Stimulated activated CD4-positive, alpha-beta T cell treated with anti-CD3 and anti-CD28 coated beads, Interleukin-1b, Interleukin-23, amount 100 ng/mL, for 48 hours (primary cell): Measurements from ENCODE around the gene NRP2.

Experiments used
- DNase-seq: peaks from one replicate; pipeline ENCODE4 v3.0.0-alpha.2; 2020

The NRP2 gene

GRCh38 chr2:205781244-205781931 lies 99.1 kb downstream of the NRP2 start:
- DNase-seq: no peak

GRCh38 chr2:205782941-205783340 lies 100.6 kb downstream of the NRP2 start:
- DNase-seq: no peak

DNA sequence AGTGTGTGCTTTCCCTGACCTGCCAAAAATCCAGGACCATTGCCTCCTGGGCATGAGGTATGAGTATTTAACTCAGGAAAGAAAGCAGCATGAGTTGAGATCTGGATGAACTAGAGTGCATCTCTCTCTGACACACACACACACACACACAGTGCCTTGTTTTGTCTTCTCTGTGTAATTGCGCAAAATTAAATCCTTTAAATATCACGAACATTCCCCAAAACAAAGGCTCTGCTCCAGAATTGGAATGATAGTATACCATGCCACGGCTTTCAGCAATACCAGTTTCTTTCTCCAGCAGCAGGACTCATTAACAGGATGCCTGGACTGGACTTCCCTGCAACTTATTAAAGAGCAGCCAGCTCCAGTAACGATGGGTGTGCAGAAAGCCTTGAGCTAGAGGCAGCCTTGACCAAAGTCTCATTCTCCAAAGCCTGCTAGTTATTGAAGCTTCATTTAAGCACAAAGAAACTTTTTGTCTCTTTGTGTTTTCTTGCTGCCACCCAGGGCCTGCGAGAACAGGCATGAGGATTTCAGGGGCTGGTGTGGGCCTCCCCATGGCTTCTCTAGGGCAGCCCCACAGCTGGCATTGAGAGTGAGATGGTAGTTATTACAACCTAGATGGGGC lies 101.7 kb downstream of the NRP2 start:
- DNase-seq: no peak

DNA sequence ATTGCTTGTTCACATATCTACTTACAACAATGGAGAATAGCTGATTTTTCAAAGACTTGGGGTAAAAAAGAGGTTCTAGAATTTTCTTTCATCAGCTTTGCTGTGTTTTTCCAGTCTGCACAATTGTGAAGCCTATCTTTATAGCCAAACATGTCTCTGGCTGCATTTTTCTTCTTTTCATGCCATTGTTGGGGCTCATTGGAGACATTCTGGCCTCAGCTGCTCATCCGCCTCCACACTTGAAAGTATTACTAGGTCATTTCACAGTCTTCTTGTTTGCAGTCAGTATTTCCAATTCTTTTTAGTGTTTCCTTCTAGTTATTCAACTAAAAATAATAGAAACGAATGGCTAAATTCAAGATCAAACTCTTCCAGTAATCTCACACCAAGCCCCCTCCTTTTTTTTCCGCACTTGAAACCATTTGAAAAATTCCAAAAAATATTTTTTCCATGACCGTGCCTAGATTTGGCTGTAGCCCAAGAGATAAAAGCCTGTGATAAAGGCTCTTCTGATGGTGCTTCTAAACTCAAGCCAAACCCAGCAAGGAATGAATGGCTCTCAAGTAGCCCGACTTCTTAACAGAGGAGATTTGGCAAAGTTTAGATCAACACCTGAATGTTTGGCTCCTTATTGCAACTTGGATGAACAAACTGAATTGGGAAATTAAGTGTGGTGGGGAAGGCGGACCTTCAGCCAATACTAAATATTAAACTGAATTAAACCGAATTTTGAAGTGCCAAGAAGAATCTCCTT lies 103.4 kb downstream of the NRP2 start:
- no peak for DNase-seq

DNA sequence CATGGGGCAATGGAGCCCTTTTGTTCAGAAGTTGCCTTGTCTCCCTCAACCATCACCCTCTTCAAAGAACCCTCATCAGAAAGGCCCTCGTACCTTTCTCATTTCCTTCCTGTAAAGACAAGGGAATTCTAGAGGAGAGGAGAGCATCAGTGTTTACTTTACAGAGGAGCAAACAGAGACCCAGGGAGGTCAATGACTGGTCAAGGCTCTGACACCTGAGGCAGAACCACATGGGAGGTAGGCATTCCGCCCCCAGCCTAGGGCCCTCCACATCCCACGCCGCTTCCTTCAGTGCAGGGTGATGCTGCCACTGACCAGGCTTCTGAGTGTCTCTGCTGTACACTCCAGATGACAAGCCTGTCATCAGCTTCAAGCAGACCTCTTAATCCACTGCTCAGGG lies 104.7 kb downstream of the NRP2 start:
- DNase-seq: no peak

DNA sequence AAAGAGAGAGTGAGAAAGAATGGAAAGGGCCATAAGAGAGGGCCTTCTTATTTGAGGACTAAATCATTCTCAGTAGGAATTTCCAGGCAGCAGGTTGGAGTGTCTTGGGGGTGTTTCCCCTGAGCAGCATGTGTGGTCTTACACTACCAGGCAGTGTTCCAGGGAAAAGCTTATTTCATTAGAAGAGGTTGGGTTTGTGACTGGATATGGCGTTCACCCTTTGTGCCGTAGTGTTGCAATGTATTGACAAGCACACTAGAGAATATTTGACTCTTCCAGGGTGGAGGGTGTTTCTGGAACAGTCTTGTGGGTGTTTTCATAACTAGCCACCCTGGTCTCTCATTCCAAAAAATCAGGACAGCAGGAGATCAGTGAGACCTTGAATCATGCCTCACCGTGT lies 105.5 kb downstream of the NRP2 start:
- DNase-seq: no peak

DNA sequence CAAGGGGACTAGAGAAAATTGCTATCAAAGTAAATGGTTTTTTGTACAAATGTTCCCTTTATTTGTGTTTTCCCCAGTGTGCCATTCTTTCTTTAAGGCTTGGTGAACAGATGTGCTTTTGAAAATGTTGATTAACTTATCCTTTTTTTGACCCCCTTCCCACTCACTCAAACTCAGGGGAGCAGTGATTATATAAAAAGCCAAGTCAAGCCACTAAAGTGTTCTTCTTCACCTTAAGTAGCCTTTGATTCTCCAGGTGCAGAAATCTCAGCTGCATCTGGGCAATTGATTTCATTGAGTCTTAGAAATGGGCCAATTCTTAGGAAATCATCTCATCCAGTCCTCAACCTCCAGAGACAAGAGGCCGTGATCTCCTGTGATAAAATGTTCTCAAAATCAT lies 107.6 kb downstream of the NRP2 start:
- DNase-seq: no peak

DNA sequence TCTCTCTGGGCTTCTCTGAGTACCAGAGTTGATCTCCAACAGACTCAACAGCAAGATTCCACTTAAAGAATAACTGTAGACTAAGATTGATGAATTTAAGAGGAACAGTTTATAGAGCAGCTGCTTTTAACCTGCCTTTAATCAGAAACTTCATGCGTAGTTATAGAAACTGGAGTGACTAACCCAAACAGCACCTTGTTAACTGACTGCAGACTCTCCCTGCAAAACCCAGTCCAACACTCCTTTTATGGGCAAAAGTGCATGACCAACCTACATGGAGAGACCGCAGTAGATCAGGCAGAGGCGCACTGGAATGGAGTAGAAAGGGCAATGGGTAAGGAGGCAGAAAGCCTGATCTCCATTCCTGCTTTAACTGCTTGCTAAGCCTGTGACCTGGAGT lies 110.6 kb downstream of the NRP2 start:
- DNase-seq: no peak

DNA sequence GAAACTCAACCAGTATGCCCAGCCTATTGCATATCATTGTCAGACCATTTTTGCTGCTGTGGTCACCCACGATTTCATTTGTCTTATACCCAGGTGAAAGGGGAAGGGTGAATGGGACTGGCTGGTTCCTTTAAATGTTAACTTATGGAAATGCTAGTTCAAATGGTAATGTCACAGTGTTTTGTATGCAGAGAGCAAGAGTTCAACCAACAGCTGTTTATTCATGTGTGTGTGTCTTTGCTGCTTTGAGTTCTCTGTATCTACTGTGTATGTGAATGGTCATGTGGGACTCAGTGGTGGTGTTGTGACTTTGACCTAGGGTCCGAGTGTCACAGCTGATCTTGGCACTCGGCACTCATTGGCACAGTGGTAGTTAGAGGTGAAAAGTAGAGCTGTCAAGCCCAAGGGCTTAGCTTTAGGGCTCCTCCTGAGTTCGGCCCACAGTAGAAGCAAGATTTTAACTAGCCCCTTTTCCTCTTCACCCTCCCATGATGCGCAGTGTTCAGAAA lies 114.6 kb downstream of the NRP2 start:
- no peak for DNase-seq

- DNase-seq: no peak
Observed at GRCh38 chr2:205797866-205798265, 115.6 kb downstream of the NRP2 start.

DNA sequence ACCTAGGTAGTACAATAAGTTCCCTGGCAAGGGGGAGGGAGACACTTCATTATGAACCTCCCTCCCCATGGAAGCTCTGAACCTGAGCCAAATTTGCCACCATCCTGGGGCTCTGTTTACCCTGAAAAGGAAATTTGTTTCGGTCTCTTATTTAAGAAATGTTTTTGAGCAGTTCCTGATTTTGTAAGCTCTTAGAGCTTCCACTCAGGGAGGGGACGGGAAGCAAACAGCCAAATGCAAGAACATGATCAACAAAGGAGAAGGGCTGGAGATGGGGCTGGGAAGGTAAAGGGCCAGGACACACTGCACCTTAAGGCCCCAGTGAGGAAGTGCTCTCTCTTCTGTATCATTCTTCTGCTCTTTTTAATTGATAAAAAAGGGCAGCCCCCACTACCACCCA lies 117.9 kb downstream of the NRP2 start:
- no peak for DNase-seq

DNA sequence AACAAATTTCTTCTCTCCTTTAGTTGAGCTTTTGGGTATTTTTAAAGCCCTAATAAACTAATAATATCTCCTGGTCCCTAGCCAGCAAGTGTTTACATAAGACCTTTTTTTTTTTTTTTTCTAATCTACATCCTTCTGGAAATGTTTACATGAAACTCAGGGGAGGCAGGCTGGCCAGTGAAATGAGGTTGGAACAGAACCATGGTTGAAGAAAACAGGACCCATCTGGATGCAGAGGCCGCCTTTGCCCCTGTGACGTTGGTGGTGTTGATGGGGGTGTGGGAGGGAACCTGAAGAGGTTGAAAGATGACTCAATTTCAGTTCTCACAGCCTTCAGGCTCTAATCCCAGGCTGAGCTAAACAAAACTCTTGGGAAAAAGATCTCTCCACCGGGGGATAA lies 118.5 kb downstream of the NRP2 start:
- no peak for DNase-seq

DNA sequence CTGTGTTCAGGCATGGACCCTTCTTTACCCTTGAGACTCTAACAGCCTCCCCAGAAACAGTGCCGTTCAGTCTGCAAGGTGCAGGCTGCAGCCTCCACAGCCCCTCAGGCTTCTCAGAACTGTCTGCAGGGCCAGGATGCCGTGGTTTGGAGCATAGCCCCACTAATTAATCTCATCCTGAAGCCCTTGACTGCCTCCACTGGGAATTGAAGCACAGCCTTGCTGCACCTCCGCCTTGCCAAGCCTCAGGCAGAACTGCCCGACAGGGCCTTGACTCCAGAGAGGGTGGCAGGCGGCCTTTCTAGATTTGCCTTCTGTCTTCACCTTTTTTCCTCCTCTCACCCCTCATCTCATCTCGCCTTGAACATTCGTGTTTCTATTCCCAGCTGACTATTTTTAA lies 119.8 kb downstream of the NRP2 start:
- no peak for DNase-seq

- no peak for DNase-seq
Observed at GRCh38 chr2:205802941-205803340, 120.6 kb downstream of the NRP2 start.

DNA sequence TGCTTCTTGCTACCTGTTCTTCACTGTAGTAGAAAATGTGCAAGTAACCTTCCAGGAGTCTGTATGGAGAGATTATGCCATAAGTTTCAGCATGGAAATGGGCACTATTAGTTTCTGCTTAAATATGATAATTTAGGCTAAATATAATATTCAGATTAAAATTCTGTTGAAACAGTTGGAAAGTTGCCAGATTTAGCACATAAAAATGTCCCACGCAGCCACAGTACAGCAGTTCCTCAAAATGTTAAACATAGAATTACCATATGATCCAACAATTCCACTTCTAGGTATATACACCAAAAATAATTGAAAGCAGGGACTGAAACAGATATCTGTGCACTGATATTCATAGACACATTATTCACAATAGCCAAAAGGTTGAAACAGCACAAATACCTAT lies 121.2 kb downstream of the NRP2 start:
- no peak for DNase-seq

GRCh38 chr2:205805136-205805535 lies 122.8 kb downstream of the NRP2 start:
- no peak for DNase-seq

DNA sequence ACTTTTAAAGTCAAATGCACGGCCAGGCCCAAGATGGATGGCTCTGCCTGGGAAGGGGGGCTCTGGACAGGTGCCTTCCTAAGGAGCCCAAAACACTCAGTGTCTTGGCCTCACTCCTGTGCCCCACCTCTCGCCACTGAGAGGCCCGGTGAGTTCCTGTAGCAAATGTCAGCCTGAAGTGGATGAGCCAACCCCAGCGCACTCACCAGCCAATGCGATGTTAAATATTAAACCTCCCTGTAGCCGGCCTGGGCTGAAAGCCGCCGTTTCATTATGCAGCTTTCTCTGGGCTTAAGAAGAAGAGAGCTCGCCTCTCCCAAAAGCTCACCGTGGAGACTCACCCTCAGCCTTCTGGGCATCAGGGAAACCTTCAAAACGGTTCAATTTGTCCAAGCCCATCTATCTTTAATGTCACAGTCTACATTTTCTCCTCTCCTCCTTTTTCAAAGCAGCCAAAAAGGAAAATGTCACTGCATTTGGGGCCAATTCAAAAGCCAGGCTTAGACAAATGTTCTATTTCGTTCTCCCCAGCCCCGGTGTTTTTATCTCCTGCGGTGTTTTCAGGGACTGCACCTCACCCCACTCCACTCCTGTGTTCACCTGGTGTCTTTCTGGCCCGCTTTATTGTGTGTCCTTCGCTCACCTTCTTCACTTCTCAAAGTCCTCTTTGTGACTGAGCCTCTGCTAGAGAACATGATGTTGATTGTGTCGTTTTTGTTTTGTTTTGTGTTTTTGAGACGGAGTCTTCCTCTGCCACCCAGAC lies 124.0 kb downstream of the NRP2 start:
- DNase-seq: no peak

GRCh38 chr2:205807229-205807628 lies 124.9 kb downstream of the NRP2 start:
- no peak for DNase-seq

- DNase-seq: no peak
Observed at GRCh38 chr2:205807758-205808157, 125.5 kb downstream of the NRP2 start.

DNA sequence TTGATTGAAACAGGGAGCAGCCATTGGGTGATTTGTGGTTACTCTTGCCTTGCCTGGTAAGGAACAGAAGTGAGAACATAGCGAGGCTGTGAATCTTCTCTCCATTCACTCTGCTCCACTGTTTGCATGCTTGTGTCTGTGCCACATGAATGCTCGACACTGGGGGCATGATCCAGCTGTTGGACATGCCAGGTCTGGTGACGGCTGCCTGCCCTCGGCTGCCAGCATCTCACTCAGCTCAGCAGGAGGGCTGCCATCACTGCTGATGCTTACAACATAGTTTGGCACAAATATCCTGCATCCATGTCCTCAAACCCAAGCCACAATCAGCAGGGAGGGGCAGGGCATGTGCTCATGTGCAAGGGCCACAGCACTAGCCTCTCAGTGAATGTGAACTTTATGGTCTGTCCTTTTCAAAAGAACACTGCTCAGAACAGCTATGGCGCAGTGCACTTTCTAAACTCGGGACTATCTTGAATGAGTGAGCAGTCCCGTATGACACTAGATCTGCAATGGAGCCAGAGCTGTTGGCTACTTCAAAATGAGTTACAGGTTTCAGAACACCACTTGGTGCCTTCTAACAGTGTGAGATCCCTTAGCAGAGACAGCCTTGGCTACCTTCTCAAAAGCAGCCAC lies 126.3 kb downstream of the NRP2 start:
- DNase-seq: no peak

DNA sequence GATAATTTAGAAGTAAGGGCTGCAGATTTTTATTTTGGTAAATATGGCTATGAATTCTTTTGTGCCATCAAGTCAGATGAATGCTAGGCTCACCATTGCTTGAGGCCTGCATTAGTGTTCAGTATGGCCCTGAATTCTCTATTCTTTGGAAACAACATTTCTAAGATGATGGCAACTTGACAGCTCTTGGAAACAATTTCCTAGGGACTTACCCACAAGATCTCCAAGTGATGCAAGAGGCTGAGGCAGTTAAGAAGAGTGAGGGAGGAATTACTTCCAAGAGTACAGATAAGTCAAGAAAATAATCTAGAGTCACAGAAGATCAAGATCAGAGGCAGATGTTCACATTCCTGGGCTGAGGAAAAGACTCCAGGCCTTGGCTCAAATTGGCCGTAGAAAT lies 129.1 kb downstream of the NRP2 start:
- DNase-seq: no peak

- DNase-seq: no peak
Observed at GRCh38 chr2:205814039-205814364, 131.7 kb downstream of the NRP2 start.

- no peak for DNase-seq
Observed at GRCh38 chr2:205815673-205816072, 133.4 kb downstream of the NRP2 start.
